ENCODE measurements around the gene WNK4. TPM values are rescaled to one million over a fixed set of nuclear protein-coding genes. Genes with fewer than 3 reads are reported as not detected.
A peak's percentile ranks its signal among the peaks of the same experiment; 100 is the strongest.

WNK4 gene
- total and polyA plus RNA-seq, 9 of the 15 experiments (the other 6 are each of a cell fraction or from before 2014, with no cell fraction given): 0.32 to 25.8 (median 4.5) TPM

- TF ChIP-seq CTCFL (IDR thresholded peaks at IDR 0.05; ENCODE audit: borderline replicate concordance, insufficient read depth, low read depth, low read length, poor library complexity, severe bottlenecking) (peak; percentile 75), RBBP5 (IDR thresholded peaks at IDR 0.05; ENCODE audit: borderline replicate concordance, insufficient read depth, low read length, poor library complexity, severe bottlenecking) (no peak), CTCF (IDR thresholded peaks at IDR 0.05 in 2 of 3, conservative IDR thresholded peaks at IDR 0.05 in 1 of 3; ENCODE audit: insufficient read depth in 2 of 3, low read depth in 1 of 3, low read length in 3 of 3) (peak; percentile 75 to 90 (median 80)), CREM (IDR thresholded peaks at IDR 0.05; ENCODE audit: low read depth) (peak; percentile 43; the same call in 1 of the 2 replicates), CBX3 (IDR thresholded peaks at IDR 0.05; ENCODE audit: borderline replicate concordance in 1 of 2, low read length in 2 of 2) (0 out of 3 replicates have a peak, but pooled peaks of 1 of the 2 experiments have one; percentile 14), ZNF184 (CRISPR knock-in tag; IDR thresholded peaks at IDR 0.05) (no peak), JUND (IDR thresholded peaks at IDR 0.05; ENCODE audit: borderline replicate concordance, low read depth, low read length) (0 out of 2 replicates have a peak, but pooled peaks have one; percentile 17), JUND (tag; IDR thresholded peaks at IDR 0.05; ENCODE audit: borderline replicate concordance, low read depth, low read length) (peak; percentile 18; the same call in 1 of the 3 replicates), ZKSCAN1 (IDR thresholded peaks at IDR 0.05; ENCODE audit: low read depth, low read length) (no peak), RAD21 (CRISPR knock-in tag; conservative IDR thresholded peaks at IDR 0.05 in 1 of 2, IDR thresholded peaks at IDR 0.05 in 1 of 2) (peak in 1 of 2 experiments; percentile 42; a peak in 2 of 4 replicates)
Measured at GRCh38 chr17:42819939-42820535, 39.6 kb downstream of the WNK4 start (continued).

Measured in K562 (cell line).